RKO (cell line): ENCODE results near the gene ADH1C.
"Not testable (repeated sequence)": the region's sequence is repeated elsewhere in the genome, so short reads cannot be mapped to it uniquely, and the experiment has no call there.

Experiments
- DNase-seq: peaks from one replicate; pipeline ENCODE4 v3.0.0-alpha.2; 2016; ENCODE audit warnings: low spot score

The ADH1C gene

DNA sequence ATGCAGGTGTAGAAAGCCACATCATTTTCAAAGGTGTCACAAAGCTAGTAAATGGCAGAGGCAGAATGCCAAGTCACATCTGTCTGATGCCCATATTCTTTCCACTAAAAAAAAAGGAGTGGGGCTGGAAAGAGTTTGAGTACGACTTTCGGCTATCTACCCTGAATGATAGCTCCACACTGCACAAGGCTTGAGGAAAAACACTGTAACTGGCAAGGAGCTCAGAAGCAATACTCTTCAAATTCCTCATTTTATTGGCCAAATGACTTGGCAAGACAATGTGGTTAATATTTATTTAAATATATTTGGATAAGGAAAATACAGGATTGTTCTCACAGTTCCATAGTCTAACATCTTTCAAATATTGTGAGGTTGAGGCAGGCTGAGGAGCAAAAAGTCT is 5.4 kb upstream of the ADH1C start:
- no peak for DNase-seq

DNA sequence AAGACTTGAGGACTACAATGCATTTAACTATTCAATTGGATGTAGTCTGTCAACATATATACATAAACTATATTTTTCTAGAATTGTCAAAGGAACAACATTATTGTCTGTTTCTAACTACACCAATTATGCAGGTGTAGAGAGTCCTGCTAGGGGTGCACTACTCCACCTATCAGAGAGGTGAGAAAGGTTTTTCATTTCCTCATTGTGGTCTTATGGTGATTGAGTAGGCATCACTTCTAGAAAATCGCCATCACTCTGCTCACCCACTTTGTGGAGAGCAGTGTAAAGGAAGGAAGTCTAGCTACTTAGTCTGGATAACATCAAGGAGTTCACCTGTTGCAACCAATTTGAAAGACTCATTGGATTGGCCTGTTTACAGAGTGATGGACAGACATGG is 4.4 kb upstream of the ADH1C start:
- DNase-seq = no peak

DNA sequence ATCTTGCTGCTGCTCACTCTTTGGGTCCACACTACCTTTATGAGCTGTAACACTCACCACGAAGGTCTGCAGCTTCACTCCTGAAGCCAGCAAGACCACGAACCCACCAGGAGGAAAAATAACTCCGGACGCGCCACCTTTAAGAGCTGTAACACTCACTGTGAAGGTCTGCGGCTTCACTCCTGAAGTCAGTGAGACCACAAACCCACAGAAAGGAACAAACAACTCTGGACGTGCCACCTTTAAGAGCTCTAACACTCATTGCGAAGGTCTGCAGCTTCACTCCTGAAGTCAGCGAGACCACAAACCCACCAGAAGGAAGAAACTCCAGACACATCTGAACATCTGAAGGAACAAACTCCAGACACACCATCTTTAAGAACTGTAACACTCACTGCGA is 3.6 kb upstream of the ADH1C start:
- not testable (repeated sequence) for DNase-seq

DNA sequence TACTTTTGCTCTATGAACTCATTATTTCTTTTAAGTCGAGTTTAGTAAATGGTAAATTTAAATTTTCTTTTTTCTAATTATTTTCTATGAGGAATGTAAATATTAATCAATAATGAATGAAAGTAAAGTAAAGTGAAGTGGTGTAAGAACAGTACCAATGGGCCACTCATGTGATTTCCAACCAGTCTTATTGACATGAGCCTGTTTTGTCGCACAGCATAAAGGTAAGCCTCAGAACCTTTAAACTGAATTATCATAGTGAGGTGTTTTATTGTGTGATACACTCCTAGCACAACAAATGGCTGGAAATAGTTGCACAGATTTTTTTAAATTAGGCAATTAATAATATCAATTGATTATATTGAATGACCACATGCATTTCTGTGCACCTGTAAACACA is 1.1 kb downstream of the ADH1C start:
- no peak for DNase-seq

DNA sequence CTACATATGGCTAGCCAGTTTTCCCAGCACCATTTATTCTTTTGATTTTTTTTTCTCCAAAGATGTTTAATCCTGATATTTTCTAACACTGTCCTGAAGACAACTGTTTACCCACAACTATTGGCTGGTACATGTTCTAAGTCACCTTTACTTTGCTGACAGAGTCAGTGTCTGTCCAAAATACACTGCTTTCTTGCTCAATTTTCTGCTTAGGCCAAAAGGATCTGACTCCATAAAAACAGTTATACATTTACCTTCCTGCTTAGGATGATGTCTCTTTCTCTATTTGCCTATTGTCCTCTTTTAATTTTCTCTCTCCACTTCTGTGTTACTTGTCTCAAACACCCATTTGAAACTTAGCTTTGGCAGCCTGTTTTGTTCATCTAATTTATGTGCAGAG is 3.2 kb downstream of the ADH1C start:
- no peak for DNase-seq

DNA sequence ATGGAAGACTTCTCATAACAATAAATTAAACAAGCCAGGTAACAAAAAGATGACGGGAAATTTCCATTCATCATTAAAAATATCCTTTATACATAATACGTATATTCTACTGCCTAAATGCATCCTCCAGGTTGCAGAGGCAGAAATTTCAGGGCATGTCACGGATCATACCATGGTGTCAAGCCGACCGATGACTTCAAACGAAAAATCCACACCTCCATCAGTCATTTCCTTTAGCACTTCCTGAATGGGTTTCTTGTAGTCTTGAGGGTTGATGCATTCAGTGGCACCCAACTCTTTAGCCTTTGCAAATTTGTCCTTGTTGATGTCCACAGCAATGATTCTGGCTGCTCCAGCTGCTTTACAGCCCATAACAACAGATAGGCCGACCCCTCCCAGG is 9.9 kb downstream of the ADH1C start:
- not testable (repeated sequence) for DNase-seq

GRCh38 chr4:99341426-99341825 is 11.1 kb downstream of the ADH1C start:
- no peak for DNase-seq

DNA sequence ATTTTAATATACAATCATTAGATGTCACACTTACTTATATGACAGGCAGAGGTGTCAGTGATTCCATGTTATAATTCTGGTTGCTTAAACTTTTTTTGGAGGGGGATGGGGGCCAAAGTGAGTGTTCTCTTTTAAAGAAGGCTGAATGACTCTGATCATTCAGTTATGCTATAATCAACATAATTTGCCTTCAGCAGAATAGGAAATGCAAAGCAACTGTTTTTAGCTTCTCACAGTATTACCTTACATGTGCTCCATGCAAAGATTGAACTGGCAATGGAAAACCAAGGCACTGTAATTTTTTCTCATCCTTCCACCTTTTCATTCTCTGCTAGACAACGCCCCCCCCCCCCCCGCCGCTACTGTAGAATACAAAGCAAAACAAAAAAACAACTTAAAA is 13.4 kb downstream of the ADH1C start:
- no peak for DNase-seq

DNA sequence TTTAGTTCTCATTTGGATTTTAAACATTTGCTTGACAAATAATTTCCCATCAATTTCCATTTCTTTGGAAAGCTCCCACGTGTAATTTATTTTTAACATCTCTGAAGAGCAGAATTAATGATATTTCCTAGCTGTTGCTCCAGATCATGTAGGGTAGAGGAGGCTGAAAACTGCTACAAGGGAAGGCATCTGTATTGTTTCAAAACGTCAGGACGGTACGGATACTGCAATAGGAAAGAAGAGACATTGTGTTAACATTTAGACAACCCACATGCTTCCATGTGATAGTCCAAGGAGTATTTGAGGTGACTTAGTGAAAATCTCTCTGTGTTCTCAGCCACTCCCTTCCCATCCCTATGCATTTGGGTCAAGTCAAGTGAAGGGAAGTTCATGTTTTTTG is 16.0 kb downstream of the ADH1C start:
- DNase-seq = no peak

- DNase-seq = no peak
Measured at GRCh38 chr4:99334880-99335279, 17.7 kb downstream of the ADH1C start.

- DNase-seq = no peak
Measured at GRCh38 chr4:99330648-99331047, 21.9 kb downstream of the ADH1C start.

GRCh38 chr4:99329876-99330275 is 22.7 kb downstream of the ADH1C start:
- DNase-seq = no peak

DNA sequence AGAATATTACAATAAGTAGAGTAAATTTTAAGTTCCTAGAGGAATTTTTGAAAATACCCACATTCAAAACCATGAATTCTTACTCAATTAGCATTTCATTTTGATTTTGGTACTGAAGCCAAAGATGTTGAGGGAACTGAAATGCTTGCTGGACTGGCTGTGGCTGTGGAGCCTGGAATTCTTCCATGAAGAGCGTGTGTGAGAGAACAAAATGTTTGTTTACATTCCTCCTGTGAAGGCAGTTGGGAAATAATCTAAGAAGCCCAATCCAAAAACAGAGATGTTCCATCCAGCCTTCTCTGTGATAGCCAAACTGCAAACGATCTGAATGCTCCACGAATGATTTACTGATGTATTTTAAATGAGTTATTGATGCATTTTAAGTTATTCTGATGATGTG is 27.6 kb downstream of the ADH1C start:
- no peak for DNase-seq

GRCh38 chr4:99324361-99324760 is 28.2 kb downstream of the ADH1C start:
- DNase-seq = no peak

- no peak for DNase-seq
Measured at GRCh38 chr4:99323756-99324155, 28.8 kb downstream of the ADH1C start.

DNA sequence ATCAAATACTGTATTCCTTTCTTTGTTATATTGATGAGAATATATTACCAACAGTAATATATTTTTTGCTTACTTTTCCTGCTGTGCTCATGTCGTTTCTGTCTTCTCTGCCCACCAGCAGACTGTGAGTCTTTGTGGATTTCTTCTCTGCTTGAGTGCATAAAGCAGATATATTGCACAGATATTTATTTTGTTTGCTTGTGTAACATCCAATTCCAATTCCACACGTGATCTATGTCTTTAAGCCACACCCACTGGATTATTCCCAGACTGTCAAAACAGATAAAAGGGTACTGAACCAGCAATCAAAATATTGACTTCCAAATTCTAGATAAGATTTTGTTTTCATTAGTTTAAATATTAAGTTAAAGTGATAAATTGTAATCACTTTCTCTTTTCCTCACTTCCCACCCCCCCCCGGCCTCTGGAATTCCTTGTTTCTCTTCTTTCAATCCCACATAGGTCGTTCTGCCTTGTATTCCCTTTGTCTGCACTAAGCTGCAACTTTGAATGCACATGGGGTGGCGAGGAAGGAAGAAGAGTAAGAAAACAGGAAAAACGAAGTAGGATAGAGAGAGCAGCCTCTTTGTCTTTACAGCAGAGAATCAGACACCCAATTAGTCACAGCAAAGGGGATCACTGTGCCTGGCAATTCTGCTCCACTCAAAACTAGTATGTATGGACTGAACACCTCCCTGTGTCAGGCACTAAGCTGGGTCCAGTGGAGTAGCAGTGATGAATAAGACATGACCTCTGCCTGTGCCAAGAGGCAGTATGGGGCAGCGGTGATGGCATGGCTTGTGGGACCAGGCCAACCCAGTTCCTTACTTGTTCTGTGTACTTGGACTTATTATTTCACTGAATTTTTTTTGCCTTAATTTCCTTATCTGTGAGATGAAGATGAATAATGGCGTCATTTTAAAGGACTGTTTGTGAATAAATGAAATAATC is 31.0 kb downstream of the ADH1C start, which contains the start of gene ADH1B:
TSS of gene ADH1B (minus strand) at position 161 of the 951 bp plus-strand sequence. CDS start at position 91, 70 bp downstream.
- no peak for DNase-seq

- not testable (repeated sequence) for DNase-seq
Measured at GRCh38 chr4:99317811-99318210, 34.7 kb downstream of the ADH1C start.

GRCh38 chr4:99317354-99317753 is 35.2 kb downstream of the ADH1C start:
- DNase-seq = no peak

DNA sequence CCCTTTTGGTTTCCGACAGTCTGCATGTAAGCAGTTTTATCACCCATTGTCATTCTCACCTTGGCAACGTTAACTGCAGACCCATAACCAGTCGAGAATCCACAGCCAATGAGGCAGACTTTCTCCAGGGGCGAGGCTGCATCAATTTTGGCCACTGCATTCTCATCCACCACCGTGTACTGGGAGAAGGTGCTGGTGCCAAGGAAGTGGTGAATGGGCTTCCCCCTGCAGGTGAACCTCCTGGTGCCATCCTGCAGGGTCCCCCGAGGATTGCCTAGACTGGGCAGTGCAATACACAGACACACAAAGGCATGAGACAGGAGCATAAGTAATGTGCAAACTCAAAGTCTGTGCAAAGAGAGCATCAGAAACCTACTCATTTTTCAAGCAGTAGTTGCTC is 36.7 kb downstream of the ADH1C start:
- no peak for DNase-seq

GRCh38 chr4:99314211-99314610 is 38.3 kb downstream of the ADH1C start:
- DNase-seq = no peak

DNA sequence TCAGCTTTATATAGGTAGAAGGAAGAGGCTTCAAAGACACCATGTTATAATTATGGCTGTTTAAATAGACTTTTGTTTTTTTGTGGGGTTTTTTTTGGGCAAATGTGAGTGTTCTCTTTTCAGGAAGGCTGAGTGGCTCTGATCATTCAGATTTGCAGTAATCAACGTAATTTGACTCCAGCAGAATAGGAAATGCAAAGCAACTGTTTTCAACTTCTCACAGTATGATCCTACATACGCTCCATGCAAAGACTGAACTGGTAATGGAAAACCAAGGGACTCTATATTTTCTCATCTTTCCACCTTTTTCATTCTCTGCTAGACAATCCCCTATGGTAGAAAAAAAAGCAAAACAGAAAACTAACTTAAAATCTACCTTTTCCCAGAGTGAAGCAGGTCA is 42.2 kb downstream of the ADH1C start:
- DNase-seq = no peak

GRCh38 chr4:99305638-99306400 is 46.7 kb downstream of the ADH1C start:
- no peak for DNase-seq
